Measurements from ENCODE around the gene SPATA31E1. TPM values are rescaled to one million over a fixed set of nuclear protein-coding genes. Genes with fewer than 3 reads are reported as not detected.
"Not testable (repeated sequence)": the region's sequence is repeated elsewhere in the genome, so short reads cannot be mapped to it uniquely, and the experiment has no call there.

SPATA31E1 gene
- not detected for polyA plus RNA-seq (2013, experiment 1 of 2; ENCODE audit: insufficient read length)
- polyA plus RNA-seq (2013, experiment 2 of 2; ENCODE audit: insufficient read length): not detected

- peak; percentile 7 for DNase-seq
These were observed at the start of gene SPATA31E1 for GRCh38 chr9:87882627-87883026. SPATA31E1 (plus strand) TSS chr9:87882877; CDS start chr9:87882892, 15 bp downstream.

- no peak for DNase-seq
These were observed 48.3 kb upstream of the SPATA31E1 start for GRCh38 chr9:87834357-87834756.

GRCh38 chr9:87836536-87836935 lies 46.1 kb upstream of the SPATA31E1 start:
- DNase-seq: no peak

GRCh38 chr9:87836951-87837705 lies 45.5 kb upstream of the SPATA31E1 start:
- DNase-seq: no peak

GRCh38 chr9:87840134-87840533 lies 42.5 kb upstream of the SPATA31E1 start:
- no peak for DNase-seq

- DNase-seq: no peak
These were observed 39.6 kb upstream of the SPATA31E1 start for GRCh38 chr9:87842878-87843585.

- no peak for DNase-seq
These were observed 38.2 kb upstream of the SPATA31E1 start for GRCh38 chr9:87844506-87844905.

- DNase-seq: not testable (repeated sequence)
These were observed 34.9 kb upstream of the SPATA31E1 start for GRCh38 chr9:87847817-87848216.

GRCh38 chr9:87849144-87849758 lies 33.4 kb upstream of the SPATA31E1 start:
- no peak for DNase-seq

- DNase-seq: peak; percentile 82
These were observed 32.3 kb upstream of the SPATA31E1 start for GRCh38 chr9:87850391-87850790.

- not testable (repeated sequence) for DNase-seq
These were observed 31.5 kb upstream of the SPATA31E1 start for GRCh38 chr9:87851186-87851585.

- no peak for DNase-seq
These were observed 29.4 kb upstream of the SPATA31E1 start for GRCh38 chr9:87853302-87853701.

GRCh38 chr9:87853876-87854579 lies 28.6 kb upstream of the SPATA31E1 start:
- no peak for DNase-seq

GRCh38 chr9:87854580-87854955 lies 28.1 kb upstream of the SPATA31E1 start:
- no peak for DNase-seq

- DNase-seq: no peak
These were observed 27.6 kb upstream of the SPATA31E1 start for GRCh38 chr9:87855061-87855460.

- DNase-seq: no peak
These were observed 25.3 kb upstream of the SPATA31E1 start for GRCh38 chr9:87857141-87857947.

- DNase-seq: no peak
These were observed 24.7 kb upstream of the SPATA31E1 start for GRCh38 chr9:87857948-87858335.

- DNase-seq: no peak
These were observed 23.5 kb upstream of the SPATA31E1 start for GRCh38 chr9:87859137-87859536.

GRCh38 chr9:87859786-87860185 lies 22.9 kb upstream of the SPATA31E1 start:
- no peak for DNase-seq

GRCh38 chr9:87861332-87861731 lies 21.3 kb upstream of the SPATA31E1 start:
- DNase-seq: no peak

GRCh38 chr9:87862536-87863268 lies 20.0 kb upstream of the SPATA31E1 start:
- peak; percentile 87 for DNase-seq
